Mesendoderm (in vitro differentiated cells): ENCODE data around the gene LIN7B. TPM values are rescaled to one million over a fixed set of nuclear protein-coding genes. Genes with fewer than 3 reads are reported as not detected.

Experiments used
- DNase-seq: peaks from one replicate; pipeline ENCODE4 v3.0.0; 2013
- H2AK5ac ChIP-seq: 2 replicates; pipeline ENCODE4 v1.6.1; 2013; ENCODE audit warnings: low read length, inconsistent platforms
- H2BK120ac ChIP-seq: 2 replicates; pipeline ENCODE4 v1.6.1; 2013; ENCODE audit warnings: low read depth, mild to moderate bottlenecking, low read length, moderate library complexity, mixed read lengths
- H2BK15ac ChIP-seq: replicated peaks from 2 replicates; pipeline ENCODE4 v1.6.1; 2013; ENCODE audit warnings: low read depth, mild to moderate bottlenecking, moderate library complexity
- H2BK5ac ChIP-seq: 2 replicates; pipeline ENCODE4 v1.6.1; 2013; ENCODE audit warnings: low read length, inconsistent platforms
- H3K18ac ChIP-seq: 2 replicates; pipeline ENCODE4 v1.6.1; 2013; ENCODE audit warnings: mild to moderate bottlenecking, low read length, mixed read lengths
- H3K23ac ChIP-seq: one replicate; pipeline ENCODE4 v1.6.1; 2013; ENCODE audit warnings: low read length
- H3K27ac ChIP-seq: 2 replicates; pipeline ENCODE4 v1.5.1; 2013; ENCODE audit warnings: low read depth, mild to moderate bottlenecking, inconsistent platforms, low read length, moderate library complexity
- H3K27me3 ChIP-seq: 2 replicates; pipeline ENCODE4 v1.6.1; 2013; ENCODE audit warnings: low read length, control low read depth, mild to moderate bottlenecking, inconsistent platforms; ENCODE audit not compliant: insufficient read depth, poor library complexity
- H3K36me3 ChIP-seq: 2 replicates; pipeline ENCODE4 v1.6.1; 2013; ENCODE audit warnings: low read length, inconsistent platforms; ENCODE audit not compliant: control insufficient read depth, insufficient read depth
- H3K4ac ChIP-seq: one replicate; pipeline ENCODE4 v1.6.1; 2013; ENCODE audit warnings: low read depth, mild to moderate bottlenecking, low read length, moderate library complexity
- H3K4me1 ChIP-seq: 2 replicates; pipeline ENCODE4 v1.6.1; 2013; ENCODE audit warnings: low read depth, low read length, inconsistent platforms; ENCODE audit not compliant: control insufficient read depth
- H3K4me2 ChIP-seq: 2 replicates; pipeline ENCODE4 v1.6.1; 2013; ENCODE audit warnings: low read length
- H3K4me3 ChIP-seq: 2 replicates; pipeline ENCODE4 v1.5.1; 2013; ENCODE audit warnings: mild to moderate bottlenecking, low read length
- H3K56ac ChIP-seq: one replicate; pipeline ENCODE4 v1.6.1; 2013; ENCODE audit warnings: low read length
- H3K79me1 ChIP-seq: 2 replicates; pipeline ENCODE4 v1.6.1; 2013; ENCODE audit warnings: low read length, inconsistent platforms
- H3K79me2 ChIP-seq: 2 replicates; pipeline ENCODE4 v1.6.1; 2013; ENCODE audit warnings: mild to moderate bottlenecking, low read length; ENCODE audit not compliant: control insufficient read depth, insufficient read depth
- H3K9ac ChIP-seq: 2 replicates; pipeline ENCODE4 v1.6.1; 2013; ENCODE audit warnings: low read length, inconsistent platforms
- H4K5ac ChIP-seq: one replicate; pipeline ENCODE4 v1.6.1; 2013; ENCODE audit warnings: low read length
- H4K8ac ChIP-seq: one replicate; pipeline ENCODE4 v1.6.1; 2013; ENCODE audit warnings: low read depth, mild to moderate bottlenecking, control low read depth, low read length, moderate library complexity
- WGBS: extraction: QIAGEN DNeasy Blood & Tissue Kit; methylation state at CpG from one replicate; pipeline ENCODE4 v1.1.7; 2013; ENCODE audit warnings: low lambda C conversion rate, missing lambda C conversion rate; ENCODE audit not compliant: insufficient coverage; ENCODE audit errors: extremely low coverage; 5-methylcytosine and 5-hydroxymethylcytosine counted together
- small RNA-seq: library from polyadenylated mRNA; stranded (forward); fragments of <200 nt; extraction: miRNeasy Mini kit (QIAGEN cat#:217004); gene quantifications from one replicate; pipeline ENCODE3, GENCODE V24; 2013; ENCODE audit not compliant: insufficient read depth

LIN7B gene

GRCh38 chr19:49167857-49168409 is 53.8 kb downstream of the LIN7B start:
- Histone ChIP-seq H2BK15ac (no peak overlapping the region), H3K4me2 (no peak overlapping the region), H4K5ac (no peak overlapping the region), H3K4ac (no peak overlapping the region), H3K23ac (no peak overlapping the region), H3K4me1 (no peaks in the 10 kb centered on the region), H3K4me3 (no peak overlapping the region), H3K27me3 (no peaks in the 10 kb centered on the region), H3K18ac (no peak overlapping the region), H2BK120ac (no peak overlapping the region), H3K9ac (no peak overlapping the region), H3K27ac (no peak overlapping the region), H3K79me1 (no peaks in the 10 kb centered on the region), H2BK5ac (no peak overlapping the region), H3K79me2 (no peaks in the 10 kb centered on the region), H3K36me3 (no peaks in the 10 kb centered on the region), H4K8ac (no peak overlapping the region), H3K56ac (no peak overlapping the region), H2AK5ac (no peak overlapping the region)
- no CpG with 5 or more reads among the region's 25 CpGs for WGBS
- DNase-seq: no peak

Small RNA genes lying within 50 kb of the gene (small RNA-seq; reads per million reads assigned to genes)
- gene RN7SL708P: not detected
